GM06990 (cell line): ENCODE measurements around the gene MRPL3.

ENCODE experiments used
- DNase-seq: peaks from one replicate; pipeline ENCODE4 v3.0.0-alpha.2; 2011; ENCODE audit not compliant: insufficient read length; ENCODE audit errors: extremely low read depth
- H3K27me3 ChIP-seq: replicated peaks from 2 replicates; pipeline ENCODE4 v1.6.0; 2011; ENCODE audit warnings: low read length; ENCODE audit not compliant: control insufficient read depth, insufficient read depth
- H3K36me3 ChIP-seq: 2 replicates; pipeline ENCODE4 v1.5.1; 2011; ENCODE audit warnings: low read length; ENCODE audit not compliant: control insufficient read depth, insufficient read depth
- H3K4me3 ChIP-seq: replicated peaks from 2 replicates; pipeline ENCODE4 v1.5.1; 2011; ENCODE audit warnings: low read depth, mild to moderate bottlenecking, control low read depth, low read length
- CTCF ChIP-seq: IDR thresholded peaks from 2 replicates; pipeline ENCODE4 v1.5.1; 2011; ENCODE audit warnings: low read length, control low read depth, mild to moderate bottlenecking, inconsistent platforms; ENCODE audit not compliant: insufficient read depth, poor library complexity, severe bottlenecking

The MRPL3 gene

GRCh38 chr3:131502530-131503319, at the start of gene MRPL3:
Gene MRPL3 (minus strand): TSS chr3:131502971. CDS start chr3:131502821, 150 bp downstream.
- TF ChIP-seq CTCF, result no peak
- peak; percentile 90 for DNase-seq
- no peaks in the 10 kb centered on the region; the same call in 1 of the 2 replicates for H3K36me3 ChIP-seq
- H3K4me3 ChIP-seq, result peak within 1 kb of the TSS; percentile 98
- H3K27me3 ChIP-seq, result no peaks in the 10 kb centered on the region

- TF ChIP-seq CTCF, result no peak
- Histone ChIP-seq H3K36me3 (no peaks in the 10 kb centered on the region), H3K4me3 (no peak overlapping the region), H3K27me3 (no peaks in the 10 kb centered on the region)
- no peak for DNase-seq
These were observed 49.0 kb upstream of the MRPL3 start for GRCh38 chr3:131551761-131552160.

- no peak for DNase-seq
- Histone ChIP-seq H3K4me3 (no peak overlapping the region), H3K27me3 (no peaks in the 10 kb centered on the region), H3K36me3 (no peaks in the 10 kb centered on the region)
- no peak for TF ChIP-seq CTCF
These were observed 48.0 kb upstream of the MRPL3 start for GRCh38 chr3:131550562-131551465.

- H3K36me3 ChIP-seq, result no peaks in the 10 kb centered on the region
- peak; percentile 85 for TF ChIP-seq CTCF
- no peaks in the 10 kb centered on the region for H3K27me3 ChIP-seq
- H3K4me3 ChIP-seq, result no peak overlapping the region
- DNase-seq, result peak; percentile 29
These were observed 46.6 kb upstream of the MRPL3 start for GRCh38 chr3:131549340-131549739.

GRCh38 chr3:131547585-131547984, 44.8 kb upstream of the MRPL3 start:
- H3K4me3 ChIP-seq, result no peak overlapping the region
- DNase-seq, result peak; percentile 12
- no peak for TF ChIP-seq CTCF
- H3K27me3 ChIP-seq, result no peaks in the 10 kb centered on the region
- H3K36me3 ChIP-seq, result no peaks in the 10 kb centered on the region
